ENCODE measurements around the gene TGFBR3. TPM values are rescaled to one million over a fixed set of nuclear protein-coding genes. Genes with fewer than 3 reads are reported as not detected.

TGFBR3 gene
- total RNA-seq, 4 donors from 2014 or later, result 16.3 to 90.0 (median 54.7) TPM

DNA sequence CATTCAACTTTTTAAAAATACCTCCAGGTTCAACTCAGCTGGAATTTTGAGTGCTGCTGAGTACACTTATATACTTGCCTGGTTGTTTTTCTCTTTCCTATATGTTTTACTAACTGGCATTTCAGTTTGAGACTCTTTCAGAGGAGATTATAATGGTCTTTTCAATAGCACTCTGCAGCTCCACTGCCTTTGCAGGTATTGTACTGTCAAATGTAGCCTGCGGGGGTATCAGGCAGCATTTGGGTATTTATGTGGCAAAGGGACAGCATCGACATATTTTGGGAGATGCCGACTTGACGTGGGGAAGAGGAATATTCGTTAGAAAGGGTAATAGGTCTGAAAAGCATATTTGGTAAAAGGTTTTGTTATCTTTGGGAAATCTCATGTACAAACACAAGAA lies 11.1 kb upstream of the TGFBR3 start:
- Histone ChIP-seq H3K4me1 (no peaks in the 10 kb centered on the region), H3K27me3 (no peaks in the 10 kb centered on the region), H3K9me3 (no peaks in the 10 kb centered on the region), H3K4me3 (no peak overlapping the region), H3K27ac (no peak overlapping the region), H3K36me3 (no peaks in the 10 kb centered on the region)
- no peak for TF ChIP-seq POLR2A (IDR thresholded peaks at IDR 0.05)
- TF ChIP-seq, protein P1, sequence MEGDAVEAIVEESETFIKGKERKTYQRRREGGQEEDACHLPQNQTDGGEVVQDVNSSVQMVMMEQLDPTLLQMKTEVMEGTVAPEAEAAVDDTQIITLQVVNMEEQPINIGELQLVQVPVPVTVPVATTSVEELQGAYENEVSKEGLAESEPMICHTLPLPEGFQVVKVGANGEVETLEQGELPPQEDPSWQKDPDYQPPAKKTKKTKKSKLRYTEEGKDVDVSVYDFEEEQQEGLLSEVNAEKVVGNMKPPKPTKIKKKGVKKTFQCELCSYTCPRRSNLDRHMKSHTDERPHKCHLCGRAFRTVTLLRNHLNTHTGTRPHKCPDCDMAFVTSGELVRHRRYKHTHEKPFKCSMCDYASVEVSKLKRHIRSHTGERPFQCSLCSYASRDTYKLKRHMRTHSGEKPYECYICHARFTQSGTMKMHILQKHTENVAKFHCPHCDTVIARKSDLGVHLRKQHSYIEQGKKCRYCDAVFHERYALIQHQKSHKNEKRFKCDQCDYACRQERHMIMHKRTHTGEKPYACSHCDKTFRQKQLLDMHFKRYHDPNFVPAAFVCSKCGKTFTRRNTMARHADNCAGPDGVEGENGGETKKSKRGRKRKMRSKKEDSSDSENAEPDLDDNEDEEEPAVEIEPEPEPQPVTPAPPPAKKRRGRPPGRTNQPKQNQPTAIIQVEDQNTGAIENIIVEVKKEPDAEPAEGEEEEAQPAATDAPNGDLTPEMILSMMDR (IDR thresholded peaks at IDR 0.05), result no peak
- no peak for DNase-seq

DNA sequence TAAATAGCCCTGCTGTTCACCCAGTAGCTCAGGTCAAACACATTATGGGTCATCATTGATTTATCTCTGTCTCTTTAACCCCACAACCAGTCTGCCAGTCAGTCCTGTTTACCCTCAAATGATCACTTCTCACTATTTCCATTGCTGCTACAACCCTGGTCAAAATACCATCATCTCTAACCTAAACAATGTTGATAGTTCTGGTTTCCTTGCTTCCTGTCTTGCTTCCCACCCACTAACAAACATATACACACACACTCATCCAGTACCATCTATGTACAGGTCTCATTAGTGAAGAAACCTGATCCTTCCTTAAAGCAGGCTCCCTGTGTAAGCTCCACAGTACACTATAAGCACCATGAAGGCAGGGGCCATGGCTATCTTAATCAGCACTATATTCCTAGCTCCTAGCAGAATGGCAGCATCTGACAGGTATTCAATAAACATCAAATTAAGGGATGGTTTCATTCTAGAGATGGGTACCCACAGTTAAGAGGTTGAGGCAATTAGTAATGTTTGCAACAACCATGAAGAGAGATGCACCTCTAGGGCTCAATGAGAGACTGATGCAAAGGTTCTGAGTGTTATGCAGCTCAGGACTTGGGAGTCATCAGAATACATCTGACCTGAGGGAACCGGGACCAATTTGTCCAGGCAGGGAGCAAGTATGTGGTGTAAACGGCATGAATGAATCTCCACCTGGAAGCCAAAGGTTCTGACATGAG lies 10.0 kb upstream of the TGFBR3 start:
- Histone ChIP-seq H3K4me1 (no peaks in the 10 kb centered on the region), H3K36me3 (no peaks in the 10 kb centered on the region), H3K27me3 (no peaks in the 10 kb centered on the region), H3K27ac (no peak overlapping the region), H3K9me3 (no peaks in the 10 kb centered on the region), H3K4me3 (no peak overlapping the region)
- TF ChIP-seq, protein P1 (IDR thresholded peaks at IDR 0.05), result no peak
- no peak for TF ChIP-seq POLR2A (IDR thresholded peaks at IDR 0.05)
- no peak for DNase-seq

DNA sequence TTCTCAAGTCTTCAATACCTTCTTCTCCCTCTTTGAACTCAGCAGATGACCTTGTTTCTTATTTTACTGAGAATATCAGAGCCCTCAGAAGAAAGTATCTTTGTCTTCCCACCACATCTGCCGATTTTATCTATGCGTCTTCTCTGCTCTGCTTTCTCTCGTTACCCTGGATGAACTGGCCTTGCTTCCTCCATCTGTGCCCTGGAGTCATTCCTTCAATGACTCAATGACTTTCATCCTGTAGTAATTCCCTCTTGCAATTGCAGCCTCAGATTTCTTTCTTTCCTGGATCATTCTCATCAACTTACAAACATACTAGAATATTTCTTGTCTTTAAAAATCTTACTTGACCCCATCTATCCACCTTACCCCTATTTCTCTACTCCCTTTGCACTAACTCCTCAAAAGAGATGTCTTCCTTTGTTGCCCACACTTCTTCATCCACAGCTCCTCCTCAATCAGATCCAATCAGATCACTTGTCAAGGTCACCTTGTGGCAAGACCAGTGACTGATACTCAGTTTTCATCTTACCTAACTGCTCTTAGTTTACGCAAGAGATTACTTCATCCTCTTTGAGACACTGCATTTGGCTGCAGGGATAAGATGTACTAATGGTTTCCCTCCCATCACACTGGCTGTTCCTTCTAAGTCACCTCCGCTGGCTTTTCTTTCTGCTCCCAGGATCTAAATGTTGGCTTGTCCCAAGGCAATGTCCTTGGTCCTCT lies 8.2 kb upstream of the TGFBR3 start:
- Histone ChIP-seq H3K36me3 (no peaks in the 10 kb centered on the region), H3K27me3 (no peaks in the 10 kb centered on the region), H3K9me3 (no peaks in the 10 kb centered on the region), H3K4me3 (no peak overlapping the region), H3K4me1 (peaks cover 0 to 7% (median 2%) of the 10 kb centered on the region in 4 donors), H3K27ac (no peak overlapping the region)
- no peak for DNase-seq
- no peak for TF ChIP-seq POLR2A (IDR thresholded peaks at IDR 0.05)
- TF ChIP-seq, protein P1 (IDR thresholded peaks at IDR 0.05), result no peak

DNA sequence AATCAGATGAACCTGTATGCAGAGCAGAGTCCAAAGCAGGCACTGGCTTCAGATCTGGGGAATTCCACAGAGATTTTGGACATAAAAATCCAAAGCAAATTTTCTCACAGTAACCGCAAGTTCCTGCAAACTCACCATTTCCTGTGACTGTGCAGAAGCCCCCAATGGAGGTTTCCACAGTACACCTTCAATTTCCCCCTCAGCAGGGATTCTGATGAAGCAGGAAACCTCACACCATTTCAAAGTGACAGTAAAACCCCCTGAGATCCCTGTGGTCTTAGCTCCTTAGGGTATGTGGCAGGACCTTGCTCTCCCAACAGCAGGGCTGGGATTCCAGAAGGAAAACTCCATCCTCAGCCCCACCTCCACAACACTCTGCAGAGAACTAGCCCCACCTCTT lies 6.0 kb upstream of the TGFBR3 start:
- H3K4me3 ChIP-seq, result no peak overlapping the region

DNA sequence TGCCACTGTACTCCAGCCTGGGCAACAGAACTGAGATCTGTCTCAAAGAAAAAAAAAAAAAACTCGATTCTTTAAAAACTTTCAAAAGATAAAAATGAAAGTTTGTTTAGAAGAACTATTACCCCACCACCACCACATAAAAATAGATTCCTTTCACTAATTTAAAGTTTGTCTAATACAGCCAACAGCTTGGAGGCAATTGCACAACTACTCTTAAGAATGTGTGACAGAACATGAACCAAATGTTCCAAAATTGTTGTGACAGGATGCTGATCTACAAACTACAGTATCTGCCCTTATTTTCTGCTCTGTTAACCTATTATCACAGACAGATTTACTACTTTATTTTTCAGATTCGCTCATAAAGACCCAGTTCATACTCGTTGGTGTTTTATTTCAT lies 5.5 kb upstream of the TGFBR3 start:
- Histone ChIP-seq H3K27ac (peak overlapping the region in 1 of 4 donors; percentile 25), H3K4me1 (peaks cover 0 to 12% (median 2%) of the 10 kb centered on the region in 4 donors), H3K27me3 (no peaks in the 10 kb centered on the region), H3K36me3 (no peaks in the 10 kb centered on the region), H3K9me3 (no peaks in the 10 kb centered on the region), H3K4me3 (no peak overlapping the region)
- TF ChIP-seq, protein P1 (IDR thresholded peaks at IDR 0.05), result no peak
- TF ChIP-seq POLR2A (IDR thresholded peaks at IDR 0.05), result no peak
- DNase-seq, result no peak

More for the DNA sequence above, 6.0 kb upstream of the TGFBR3 start:
- H3K9me3 ChIP-seq, result no peaks in the 10 kb centered on the region
- H3K27me3 ChIP-seq, result no peaks in the 10 kb centered on the region
- H3K4me1 ChIP-seq, result peaks cover 0 to 7% (median 2%) of the 10 kb centered on the region in 4 donors
- no peak for DNase-seq
- H3K27ac ChIP-seq, result peak overlapping the region in 1 of 4 donors; percentile 25
- H3K36me3 ChIP-seq, result no peaks in the 10 kb centered on the region
- TF ChIP-seq POLR2A (IDR thresholded peaks at IDR 0.05), result no peak
- TF ChIP-seq, protein P1 (IDR thresholded peaks at IDR 0.05), result no peak

Measured in Peyer's patch (tissue), 4 donors.